Stimulated activated CD8-positive, alpha-beta memory T cell treated with anti-CD3 and anti-CD28 coated beads, Interleukin-15, amount 100 ng/mL, for 1 hour (primary cell): ENCODE data around the gene PRR18.

Experiments used
- DNase-seq: peaks from one replicate; pipeline ENCODE4 v3.0.0-alpha.2; 2020; ENCODE audit warnings: low read depth

The PRR18 gene

GRCh38 chr6:166305562-166306117, 2.6 kb downstream of the PRR18 start:
- no peak for DNase-seq

DNA sequence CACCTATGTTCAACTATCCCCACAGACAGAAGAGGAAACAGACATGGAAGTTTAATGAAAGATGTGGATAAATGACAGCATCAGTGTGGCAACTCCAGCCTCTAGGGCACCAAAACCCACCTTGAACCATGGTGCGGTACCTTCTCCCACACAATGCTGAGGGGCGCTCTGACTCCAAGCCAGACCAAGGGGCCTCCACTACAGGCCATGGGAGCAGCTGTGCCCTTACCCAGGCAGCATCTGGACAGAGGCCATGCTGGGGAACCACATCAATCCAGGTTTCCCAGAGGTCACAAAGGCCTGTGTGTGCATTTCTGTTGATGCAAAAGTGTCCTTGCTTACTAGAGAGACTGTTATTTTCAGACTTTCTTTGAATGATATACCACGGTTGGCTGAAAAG, 4.1 kb downstream of the PRR18 start:
- DNase-seq, result no peak

DNA sequence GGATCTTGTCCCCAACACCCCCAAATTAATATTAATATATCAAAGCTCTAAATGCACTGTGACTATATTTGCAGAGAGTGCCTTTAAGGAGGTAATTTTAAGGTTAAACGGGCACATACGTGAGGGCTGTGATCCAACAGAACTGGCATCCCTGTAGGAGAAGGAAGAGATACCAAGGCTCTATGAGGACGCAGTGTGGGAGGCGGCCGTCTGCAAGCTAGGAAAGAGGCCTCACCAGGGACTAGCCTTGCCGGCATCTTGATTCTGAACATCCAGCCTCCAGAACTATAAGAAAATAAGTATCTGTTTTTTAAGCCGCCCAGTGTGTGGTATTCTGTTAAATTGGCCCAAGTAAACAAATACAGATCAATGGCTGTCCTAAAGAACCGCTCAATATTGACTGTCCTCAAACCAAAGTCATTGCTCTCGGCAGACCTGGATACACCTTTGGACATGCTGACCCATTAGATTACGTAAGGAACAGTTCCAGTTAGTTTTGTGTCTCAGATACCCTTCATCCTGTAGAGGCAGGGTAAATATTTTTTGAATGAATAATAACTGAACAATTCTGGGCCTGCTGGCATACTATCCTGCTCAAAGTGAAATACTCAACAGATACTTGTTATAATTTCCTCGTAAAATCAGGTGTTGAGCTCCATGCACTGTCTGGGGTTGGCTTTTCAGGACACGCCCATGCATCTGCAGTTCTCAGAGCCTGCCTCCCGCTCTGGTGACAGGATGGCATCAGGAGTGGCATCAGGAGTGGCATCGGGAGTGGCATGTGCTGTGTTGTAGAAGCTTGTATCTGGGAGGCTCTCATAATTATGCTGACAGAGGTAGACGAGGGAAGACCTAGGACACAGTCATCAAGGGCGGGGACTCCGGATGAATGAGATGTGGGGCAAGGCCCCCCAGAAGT, 6.3 kb downstream of the PRR18 start:
- no peak for DNase-seq

DNA sequence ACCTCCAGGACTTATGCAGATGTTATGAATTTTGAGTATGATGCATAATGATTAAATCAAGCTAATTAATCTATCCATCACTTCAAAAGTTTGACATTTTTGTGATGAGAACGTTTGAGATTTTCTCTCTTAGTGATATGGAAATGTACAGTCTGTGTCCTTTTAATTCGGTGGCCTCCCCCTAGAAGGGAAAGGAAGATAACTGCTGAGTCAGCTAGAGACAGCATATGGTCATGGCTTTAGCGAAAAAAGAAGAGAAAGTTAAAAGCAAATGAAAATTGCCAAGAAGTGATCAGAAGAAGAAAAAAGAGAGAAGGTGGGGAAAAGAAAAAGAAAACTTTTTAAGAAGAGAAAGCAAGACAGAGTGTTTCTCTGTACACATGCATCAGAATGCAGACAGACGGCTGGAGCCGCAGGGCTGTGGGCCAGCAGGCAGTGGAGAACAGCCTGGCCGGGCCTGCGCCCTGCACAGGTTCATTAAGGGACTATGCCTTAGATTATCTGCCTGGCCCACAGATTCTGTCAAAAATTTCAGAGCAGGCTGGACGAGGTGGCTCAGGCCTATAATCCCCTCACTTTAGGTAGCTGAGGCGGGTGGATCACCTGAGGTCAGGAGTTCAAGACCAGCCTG, 7.7 kb downstream of the PRR18 start:
- no peak for DNase-seq

GRCh38 chr6:166297606-166298005, 10.6 kb downstream of the PRR18 start:
- no peak for DNase-seq

GRCh38 chr6:166296035-166296883, 11.9 kb downstream of the PRR18 start:
- DNase-seq, result no peak

DNA sequence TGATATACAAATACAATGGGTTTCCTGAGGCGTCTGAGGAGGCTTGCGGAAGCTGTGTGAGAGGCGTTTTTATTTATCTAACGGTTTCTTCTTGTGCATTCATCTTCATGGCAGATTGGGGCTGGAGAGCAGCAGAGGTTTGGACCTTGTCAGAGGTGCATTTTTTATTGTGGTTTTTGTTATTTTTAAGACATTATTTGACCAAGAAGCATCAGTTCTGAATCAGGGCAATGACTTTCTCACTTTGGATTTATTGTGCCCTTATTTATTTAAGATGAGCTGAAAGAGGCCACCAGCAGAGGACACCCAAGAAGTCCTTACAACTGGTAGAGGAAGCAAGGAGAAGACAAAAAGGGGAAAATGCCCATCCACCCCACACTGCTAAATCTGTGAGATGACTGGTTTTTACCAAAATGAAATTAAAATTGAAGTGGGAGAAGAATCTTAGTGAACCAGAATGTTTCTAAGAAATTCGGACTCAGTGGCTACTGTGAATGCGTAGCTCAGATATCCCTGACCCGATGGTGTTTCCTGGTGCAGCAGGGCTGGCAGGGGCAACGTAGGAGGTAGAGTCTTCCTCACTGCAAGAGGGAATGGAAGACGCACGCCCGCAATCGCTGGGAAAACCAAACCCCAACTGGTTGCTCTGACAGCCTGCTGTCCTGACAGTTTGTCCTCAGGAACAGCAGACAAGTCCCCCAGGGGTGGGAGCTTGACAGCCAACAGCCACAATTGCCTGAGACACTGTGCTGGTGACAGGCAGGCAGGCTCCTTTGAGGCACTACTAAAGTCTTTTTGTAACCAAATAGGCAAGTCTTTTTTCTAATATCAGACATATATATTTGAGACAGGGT, 14.2 kb downstream of the PRR18 start:
- DNase-seq, result no peak

- DNase-seq, result no peak
These were observed 18.8 kb downstream of the PRR18 start for GRCh38 chr6:166289207-166290060.

GRCh38 chr6:166286839-166287271, 21.3 kb downstream of the PRR18 start:
- no peak for DNase-seq

DNA sequence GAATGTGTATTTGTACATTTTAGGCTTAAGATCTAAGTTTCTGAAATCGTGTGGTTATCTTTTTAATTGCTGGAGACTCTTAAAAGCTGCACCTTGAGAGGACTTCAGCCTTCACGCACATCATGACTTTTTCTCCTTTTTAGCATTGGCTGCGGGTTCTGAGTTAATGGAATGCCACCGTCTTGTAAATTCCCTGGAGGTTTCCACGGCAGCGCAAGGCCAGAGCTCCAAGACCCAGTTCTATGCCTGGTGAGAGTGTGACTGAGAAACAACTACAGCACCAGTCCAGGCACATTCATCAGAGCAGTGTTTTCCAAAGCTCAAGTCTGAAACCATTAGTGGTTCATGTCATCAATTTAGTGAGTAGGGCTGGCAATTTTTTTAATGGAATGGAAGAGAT, 23.0 kb downstream of the PRR18 start:
- DNase-seq, result no peak

DNA sequence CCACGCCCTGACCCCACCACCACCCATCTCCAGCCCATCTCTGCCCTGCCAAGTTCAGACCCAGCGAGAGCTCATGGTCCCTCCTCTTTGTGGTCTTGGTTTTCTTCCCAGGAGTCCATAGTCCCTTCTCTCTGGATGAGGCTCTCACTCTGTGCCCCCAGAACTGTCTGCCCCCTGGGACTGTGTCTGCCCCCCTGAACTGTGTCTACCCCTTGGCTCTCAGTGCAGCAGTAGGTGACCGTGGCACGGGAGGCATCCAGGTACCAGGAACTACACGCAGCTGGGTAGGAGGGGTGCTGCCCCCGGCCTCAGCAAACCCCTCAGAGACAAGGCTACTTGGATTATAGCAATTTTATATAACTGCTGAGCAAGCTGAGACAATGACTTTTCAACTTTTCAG, 23.6 kb downstream of the PRR18 start:
- DNase-seq, result no peak

- no peak for DNase-seq
These were observed 25.7 kb downstream of the PRR18 start for GRCh38 chr6:166282394-166283032.

GRCh38 chr6:166281104-166281503, 27.1 kb downstream of the PRR18 start:
- no peak for DNase-seq

DNA sequence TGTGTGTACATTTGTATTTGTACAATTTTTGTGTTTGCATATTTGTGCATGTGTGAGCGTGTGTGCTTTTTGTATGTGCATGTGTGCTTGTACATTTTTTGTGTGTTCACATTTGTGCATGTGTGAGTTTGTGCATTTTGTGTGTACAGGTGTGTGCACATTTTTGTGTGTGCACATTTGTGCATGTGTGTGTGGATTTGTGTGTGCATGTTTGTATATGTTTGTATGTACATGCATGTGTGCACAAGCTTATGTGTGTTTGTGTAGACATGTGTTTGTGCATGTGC, 28.9 kb downstream of the PRR18 start:
- no peak for DNase-seq

DNA sequence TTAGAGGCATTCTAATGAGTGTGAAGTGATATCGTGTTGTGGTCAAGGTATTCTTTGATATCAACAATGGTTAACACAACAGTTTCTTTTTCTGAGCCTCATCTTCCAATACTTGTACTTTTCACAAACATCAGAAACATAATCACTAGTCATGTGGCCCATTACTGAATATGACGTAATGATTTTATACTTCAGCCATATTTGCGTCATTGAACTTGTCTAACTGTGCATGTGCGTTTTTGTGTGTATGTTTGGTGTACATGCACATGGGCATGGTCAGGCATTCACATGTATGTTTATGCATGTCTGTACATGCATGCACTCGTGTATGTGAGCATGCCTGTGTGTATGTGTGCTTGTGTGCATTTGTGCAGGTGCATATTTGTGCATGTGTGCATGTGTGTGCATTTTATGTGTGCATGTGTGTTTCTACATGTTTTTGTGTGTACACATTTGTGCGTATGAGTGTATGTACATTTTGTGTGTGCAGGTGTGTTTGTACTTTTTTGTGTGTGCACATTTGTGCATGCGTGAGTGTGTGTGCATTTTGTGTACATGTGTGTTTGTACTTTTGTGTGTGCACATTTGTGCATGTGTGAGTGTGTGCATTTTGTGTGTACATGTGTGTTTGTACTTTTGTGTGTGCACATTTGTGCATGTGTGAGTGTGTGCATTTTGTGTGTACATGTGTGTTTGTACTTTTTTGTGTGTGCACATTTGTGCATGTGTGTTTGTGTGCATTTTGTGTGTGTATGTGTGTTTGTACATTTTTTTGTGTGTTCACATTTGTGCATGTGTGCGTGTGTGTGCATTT, 29.4 kb downstream of the PRR18 start:
- DNase-seq, result no peak

GRCh38 chr6:166277892-166278578, 30.2 kb downstream of the PRR18 start:
- no peak for DNase-seq

DNA sequence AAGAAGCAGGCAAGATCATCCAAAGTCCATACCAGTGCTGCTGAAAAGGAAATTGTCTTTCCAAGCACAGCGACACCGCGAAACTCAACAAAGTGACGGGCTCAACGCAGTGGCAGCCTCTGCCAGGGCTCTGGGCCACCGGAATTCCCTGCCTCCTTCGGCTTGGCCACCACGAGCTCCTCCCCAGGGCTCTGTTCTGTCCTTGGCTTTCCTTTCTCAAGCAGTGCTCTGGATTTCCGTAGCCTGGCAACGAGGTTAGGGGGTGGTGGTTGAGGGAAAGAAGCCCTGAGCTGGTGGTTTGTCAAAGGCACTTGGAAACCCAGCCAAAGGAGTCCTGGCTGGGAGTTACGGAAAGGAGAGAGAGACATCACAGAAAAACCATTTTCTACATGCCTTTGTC, 31.2 kb downstream of the PRR18 start:
- DNase-seq, result no peak

- DNase-seq, result peak; percentile 66
These were observed 32.5 kb downstream of the PRR18 start for GRCh38 chr6:166275714-166276166.
